HL-60 (cell line): ENCODE measurements around the gene NLRC5.

ENCODE experiments used
- DNase-seq, 2 experiments: peaks; one replicate each; pipeline ENCODE4 v3.0.0-alpha.2; 2010 to 2020; ENCODE audit warnings: low read depth in 1 of 2, low spot score in 1 of 2
- H3K27ac ChIP-seq: fragments of 250-450 bp; sonication (Bioruptor Pico); replicated peaks from 2 replicates; pipeline ENCODE4 v1.5.1; 2020; ENCODE audit warnings: mild to moderate bottlenecking, moderate library complexity
- H3K27me3 ChIP-seq: fragments of 250-450 bp; sonication (Bioruptor Pico); 2 replicates; pipeline ENCODE4 v1.5.1; 2021; ENCODE audit warnings: mild to moderate bottlenecking, moderate library complexity; ENCODE audit not compliant: insufficient read depth, poor library complexity, severe bottlenecking
- H3K4me3 ChIP-seq: replicated peaks from 2 replicates; pipeline ENCODE4 v1.5.1; 2011; ENCODE audit warnings: mild to moderate bottlenecking, control low read depth, low read length; ENCODE audit not compliant: insufficient read depth
- CTCF ChIP-seq: IDR thresholded peaks from one replicate; pipeline ENCODE4 v1.5.1; 2011; ENCODE audit warnings: low read length, control low read depth, inconsistent platforms; ENCODE audit not compliant: insufficient read depth
- GABPA ChIP-seq: IDR thresholded peaks from 2 replicates; pipeline ENCODE4 v1.6.1; 2012; ENCODE audit warnings: low read depth
- POLR2AphosphoS5 ChIP-seq: IDR thresholded peaks from 2 replicates; pipeline ENCODE4 v1.6.1; 2012; ENCODE audit warnings: low read depth
- REST ChIP-seq: IDR thresholded peaks from 2 replicates; pipeline ENCODE4 v1.6.1; 2012; ENCODE audit warnings: low read depth; ENCODE audit not compliant: insufficient replicate concordance
- SPI1 ChIP-seq: IDR thresholded peaks from 2 replicates; pipeline ENCODE4 v1.6.1; 2012; ENCODE audit warnings: low read depth, mild to moderate bottlenecking, borderline replicate concordance

Gene NLRC5

GRCh38 chr16:57028086-57028485 lies 38.7 kb downstream of the NLRC5 start:
- DNase-seq = no peak
- Histone ChIP-seq H3K27ac (no peak overlapping the region), H3K27me3 (no peaks in the 10 kb centered on the region), H3K4me3 (no peak overlapping the region)
- TF ChIP-seq SPI1 (no peak), POLR2AphosphoS5 (no peak), GABPA (no peak), CTCF (no peak), REST (no peak)

GRCh38 chr16:57029161-57030160 lies 40.1 kb downstream of the NLRC5 start:
- no peak for DNase-seq
- Histone ChIP-seq H3K27ac (no peak overlapping the region), H3K27me3 (no peaks in the 10 kb centered on the region), H3K4me3 (no peak overlapping the region)
- TF ChIP-seq GABPA (no peak), REST (no peak), CTCF (no peak)

- Histone ChIP-seq H3K27ac (no peak overlapping the region), H3K27me3 (no peaks in the 10 kb centered on the region), H3K4me3 (no peak overlapping the region)
- DNase-seq = no peak
- TF ChIP-seq GABPA (no peak), SPI1 (no peak), CTCF (no peak), POLR2AphosphoS5 (no peak), REST (peak; percentile 76)
These were observed 41.1 kb downstream of the NLRC5 start for GRCh38 chr16:57030346-57030902.
